GM21619 (cell line): Measurements from ENCODE around the gene TMEM127.
"Not testable (repeated sequence)": the region's sequence is repeated elsewhere in the genome, so short reads cannot be mapped to it uniquely, and the experiment has no call there.

Experiments
- ATAC-seq: cut with Tn5 transposase; IDR thresholded peaks from one replicate; pipeline ENCODE4 v1.9.1; 2021; ENCODE audit not compliant: unreplicated experiment

TMEM127 gene

GRCh38 chr2:96241900-96242611 is 23.7 kb downstream of the TMEM127 start:
- peak; percentile 85 for ATAC-seq

GRCh38 chr2:96241227-96241626 is 24.6 kb downstream of the TMEM127 start:
- ATAC-seq, result no peak

DNA sequence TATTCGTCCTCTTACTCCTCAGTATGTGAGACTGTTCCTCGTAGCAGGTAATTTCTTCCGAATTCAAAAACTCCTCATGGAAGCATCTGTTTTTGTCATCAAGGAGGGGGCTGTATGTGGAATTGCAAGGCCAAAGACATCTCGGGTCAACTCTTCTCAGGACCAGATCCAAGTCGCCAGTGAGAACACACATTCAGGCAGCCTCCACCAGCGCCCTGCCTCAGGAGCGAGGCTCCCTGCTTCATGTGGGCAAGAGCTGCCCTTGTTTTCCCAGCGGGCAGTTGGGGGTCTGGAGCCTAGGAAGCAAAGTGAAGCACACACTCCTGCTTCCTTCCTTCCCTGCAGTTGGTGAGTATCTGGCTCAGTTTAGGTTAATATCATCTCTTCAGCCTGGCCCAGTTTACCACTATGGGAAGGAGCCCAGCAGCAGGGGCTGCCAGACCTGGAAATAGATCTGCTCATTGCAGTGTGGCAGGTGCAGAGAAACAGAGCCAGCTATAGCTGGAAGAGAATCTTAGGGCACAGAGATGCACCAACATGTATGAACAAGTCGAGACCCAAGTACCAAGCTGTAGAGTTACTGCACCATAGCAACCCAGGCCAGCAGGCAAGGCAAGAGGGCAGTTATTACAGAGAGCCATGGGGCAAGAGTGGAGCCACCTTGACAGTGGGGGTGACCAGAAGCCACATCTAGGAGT is 25.3 kb downstream of the TMEM127 start:
- ATAC-seq, result no peak

GRCh38 chr2:96239745-96240264 is 26.0 kb downstream of the TMEM127 start:
- ATAC-seq, result no peak

GRCh38 chr2:96239091-96239490 is 26.7 kb downstream of the TMEM127 start:
- ATAC-seq, result no peak

- ATAC-seq, result no peak
Observed at GRCh38 chr2:96238266-96238665, 27.5 kb downstream of the TMEM127 start.

DNA sequence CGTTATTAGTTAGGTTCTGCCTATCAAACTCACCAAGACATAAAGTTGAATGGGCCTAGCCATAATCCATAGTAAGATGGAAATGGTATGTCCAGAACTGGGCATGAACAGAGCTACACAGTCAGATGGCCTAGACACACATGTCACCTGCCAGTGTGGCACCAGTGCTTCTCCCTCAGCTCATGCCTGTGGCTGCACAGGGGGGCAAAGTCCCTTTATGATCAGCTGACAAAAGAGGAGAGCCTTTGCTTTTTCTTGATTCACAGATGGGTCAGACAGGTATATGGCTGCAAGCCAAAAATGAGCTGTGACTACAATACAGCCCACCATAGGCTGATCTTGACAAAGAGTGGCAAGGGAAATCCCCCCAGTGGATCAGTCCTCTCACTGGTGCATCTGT is 28.9 kb downstream of the TMEM127 start:
- ATAC-seq, result no peak

- ATAC-seq, result peak; percentile 85
Observed at GRCh38 chr2:96233880-96234316, 31.9 kb downstream of the TMEM127 start.

- no peak for ATAC-seq
Observed at GRCh38 chr2:96233436-96233835, 32.4 kb downstream of the TMEM127 start.

DNA sequence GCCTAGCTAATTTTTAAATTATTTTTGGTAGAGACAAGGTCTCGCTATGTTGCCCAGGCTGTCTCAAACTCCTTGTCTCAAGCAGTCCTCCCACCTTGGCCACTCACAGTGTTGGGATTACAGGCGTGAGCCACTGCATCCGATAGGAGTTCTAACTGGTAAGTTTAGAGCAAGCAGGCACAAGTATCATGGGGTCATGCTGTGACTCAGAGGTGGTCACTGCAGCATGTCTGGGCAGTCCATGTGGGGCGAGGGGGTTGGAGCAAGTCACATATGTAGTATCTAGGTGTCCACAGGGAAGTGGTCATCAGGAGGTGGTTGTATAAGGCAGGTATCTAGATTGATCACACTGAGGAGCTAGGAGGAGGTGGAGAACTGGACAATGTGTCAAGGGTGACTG is 34.5 kb downstream of the TMEM127 start:
- ATAC-seq, result no peak

DNA sequence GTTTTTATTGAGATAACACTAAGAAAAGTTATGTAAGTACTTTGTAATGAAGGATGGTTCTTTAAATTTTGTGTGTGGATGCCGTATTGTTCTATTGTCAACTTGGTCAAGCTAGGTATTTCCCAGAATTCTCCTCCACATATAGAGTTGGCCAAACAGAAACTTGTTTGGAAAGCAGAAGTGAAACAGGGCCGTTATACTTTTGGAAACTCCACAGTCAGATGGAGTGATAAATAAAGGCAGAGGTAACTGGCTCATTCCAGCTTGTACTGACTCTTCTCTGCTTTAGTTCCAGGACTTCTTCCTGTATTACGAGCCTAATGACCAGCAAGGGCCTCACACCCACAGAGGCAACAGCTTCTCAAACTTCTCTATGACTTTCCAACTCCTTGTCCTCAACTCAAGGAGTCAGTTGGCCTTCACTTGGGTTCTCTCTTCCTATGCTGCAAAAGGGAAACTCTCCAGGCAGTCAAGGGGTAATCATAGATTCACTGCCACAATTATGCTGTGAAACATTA is 40.7 kb downstream of the TMEM127 start:
- peak; percentile 72 for ATAC-seq

GRCh38 chr2:96221106-96221505 is 44.7 kb downstream of the TMEM127 start:
- not testable (repeated sequence) for ATAC-seq

DNA sequence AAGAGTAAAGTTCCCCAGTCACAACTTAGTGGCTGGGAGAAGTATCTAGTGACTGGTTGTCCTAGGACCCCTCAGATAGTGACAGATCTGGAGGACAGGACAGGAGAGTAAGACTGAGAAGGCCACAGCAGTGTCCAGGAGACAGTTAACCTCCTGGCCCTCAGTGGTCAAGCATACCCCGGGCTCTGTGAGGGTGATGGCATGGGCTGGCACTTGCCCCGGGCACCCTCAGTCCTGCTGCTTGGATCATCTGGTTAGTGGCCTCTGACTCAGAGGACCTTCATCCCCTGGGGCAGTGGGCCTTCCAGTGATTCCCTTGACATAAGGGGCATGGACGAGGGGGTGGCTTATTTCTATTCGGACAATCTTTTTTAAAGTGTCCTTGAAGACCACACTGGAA is 45.8 kb downstream of the TMEM127 start:
- ATAC-seq, result not testable (repeated sequence)

- ATAC-seq, result no peak
Observed at GRCh38 chr2:96218508-96219131, 47.2 kb downstream of the TMEM127 start.

DNA sequence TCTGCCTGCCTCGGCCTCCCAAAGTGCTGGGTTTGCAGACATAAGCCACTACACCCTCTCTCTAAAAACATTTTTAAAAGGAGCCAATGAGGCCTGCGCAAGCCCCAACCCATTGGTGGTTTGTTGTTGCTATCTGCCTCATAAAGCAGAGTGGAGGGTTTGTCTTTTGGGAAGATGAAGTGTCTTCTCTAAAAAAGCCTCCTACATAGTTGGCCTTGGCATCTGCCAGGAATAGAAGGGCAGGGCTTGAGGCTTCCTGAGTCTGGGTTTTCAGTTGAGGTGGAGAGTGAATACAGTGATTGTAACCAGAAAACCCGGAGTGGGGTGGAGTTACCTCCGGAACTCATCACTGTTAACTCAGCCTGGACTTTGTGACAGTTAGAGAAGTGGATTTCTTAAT is 51.2 kb downstream of the TMEM127 start:
- no peak for ATAC-seq

DNA sequence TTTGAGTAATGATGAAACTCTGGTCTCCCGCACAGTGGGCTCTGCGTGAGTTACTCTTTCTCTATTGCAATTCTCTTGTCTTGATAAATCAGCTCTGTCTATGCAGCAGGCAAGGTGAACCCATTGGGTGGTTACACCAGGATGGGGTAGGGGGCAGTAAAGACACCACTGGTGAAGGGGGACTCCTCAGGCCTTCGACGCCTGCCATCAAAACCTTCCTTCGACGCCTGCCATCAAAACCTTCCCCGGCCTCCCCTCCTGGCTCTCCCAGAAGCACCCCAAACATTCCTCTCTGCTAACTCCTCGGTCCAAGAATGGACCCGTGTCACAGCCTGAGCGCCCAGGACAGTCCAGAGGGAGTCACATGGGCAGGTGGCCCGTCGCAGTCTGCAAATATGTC is 52.4 kb downstream of the TMEM127 start:
- ATAC-seq, result no peak

DNA sequence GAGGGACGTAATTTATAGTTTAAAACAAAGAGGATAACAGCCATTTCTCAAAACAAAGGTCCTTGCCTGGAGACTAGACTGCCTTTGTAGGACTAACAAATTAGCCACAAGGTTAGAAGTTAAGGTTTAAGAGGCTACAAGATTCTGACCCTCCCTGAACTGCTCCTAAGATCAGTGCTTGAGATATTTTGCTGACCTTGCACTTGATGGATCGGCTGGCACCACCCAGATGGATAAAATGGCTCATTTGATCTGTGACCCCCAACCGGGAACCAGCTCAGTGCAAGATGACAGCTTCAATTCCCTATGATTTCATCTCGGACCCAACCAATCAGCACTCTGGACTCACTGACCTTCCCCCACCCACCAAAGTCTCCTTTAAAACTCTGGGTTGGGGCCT is 53.5 kb downstream of the TMEM127 start:
- ATAC-seq, result no peak

GRCh38 chr2:96209729-96210085 is 56.1 kb downstream of the TMEM127 start:
- ATAC-seq, result no peak

GRCh38 chr2:96209011-96209728 is 56.6 kb downstream of the TMEM127 start:
- no peak for ATAC-seq

GRCh38 chr2:96208143-96209010 is 57.4 kb downstream of the TMEM127 start, which contains the start of gene STARD7:
Gene STARD7, minus strand, starts transcription at chr2:96208827. Its CDS starts 393 bp downstream, at chr2:96208434.
- peak; percentile 85 for ATAC-seq
